ENCODE results near the gene PTPDC1.
"Not testable (repeated sequence)": the region's sequence is repeated elsewhere in the genome, so short reads cannot be mapped to it uniquely, and the experiment has no call there.

Gene PTPDC1

DNA sequence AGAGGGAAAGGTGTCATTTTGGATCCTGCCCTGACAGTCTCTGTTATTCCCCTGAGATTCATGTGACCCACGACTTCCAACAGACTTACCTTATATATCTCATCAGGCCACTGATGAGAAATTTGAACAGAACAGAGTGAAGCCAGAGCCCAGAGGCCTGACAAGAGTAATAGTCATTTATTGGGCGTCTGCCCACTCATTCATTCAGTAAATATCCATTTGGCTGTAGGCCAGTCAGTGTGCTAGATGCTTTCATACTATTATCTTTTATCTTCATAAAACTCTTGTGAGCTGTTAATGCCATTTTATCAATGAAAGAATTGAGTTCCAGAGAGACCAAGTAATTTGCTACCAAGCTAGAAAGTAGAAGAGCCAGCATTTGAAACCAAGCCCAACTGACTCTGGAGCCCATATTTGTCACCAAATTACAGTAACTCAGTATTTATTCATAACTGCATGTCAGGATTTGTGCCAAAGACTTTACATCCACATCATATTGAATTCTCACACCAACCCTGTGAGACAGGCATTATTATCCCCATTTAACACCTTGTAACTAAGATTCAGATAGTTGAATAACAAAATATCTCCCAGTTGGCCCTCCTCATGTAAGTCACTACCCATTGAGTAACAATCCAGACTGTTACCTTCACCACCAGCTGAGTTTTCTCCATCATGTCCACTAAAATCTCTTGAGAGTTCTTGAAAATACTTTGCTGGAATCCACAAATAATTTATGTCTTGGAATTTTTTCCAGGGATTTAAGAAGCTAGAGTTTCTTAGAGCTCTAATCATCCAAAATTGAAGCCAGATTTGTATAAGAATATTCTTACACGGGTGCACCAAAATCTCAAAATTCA is 2.5 kb downstream of the PTPDC1 start:
- DNase-seq (ENCODE audit: low read depth in 2 of 2): peak; percentile 60 to 62

DNA sequence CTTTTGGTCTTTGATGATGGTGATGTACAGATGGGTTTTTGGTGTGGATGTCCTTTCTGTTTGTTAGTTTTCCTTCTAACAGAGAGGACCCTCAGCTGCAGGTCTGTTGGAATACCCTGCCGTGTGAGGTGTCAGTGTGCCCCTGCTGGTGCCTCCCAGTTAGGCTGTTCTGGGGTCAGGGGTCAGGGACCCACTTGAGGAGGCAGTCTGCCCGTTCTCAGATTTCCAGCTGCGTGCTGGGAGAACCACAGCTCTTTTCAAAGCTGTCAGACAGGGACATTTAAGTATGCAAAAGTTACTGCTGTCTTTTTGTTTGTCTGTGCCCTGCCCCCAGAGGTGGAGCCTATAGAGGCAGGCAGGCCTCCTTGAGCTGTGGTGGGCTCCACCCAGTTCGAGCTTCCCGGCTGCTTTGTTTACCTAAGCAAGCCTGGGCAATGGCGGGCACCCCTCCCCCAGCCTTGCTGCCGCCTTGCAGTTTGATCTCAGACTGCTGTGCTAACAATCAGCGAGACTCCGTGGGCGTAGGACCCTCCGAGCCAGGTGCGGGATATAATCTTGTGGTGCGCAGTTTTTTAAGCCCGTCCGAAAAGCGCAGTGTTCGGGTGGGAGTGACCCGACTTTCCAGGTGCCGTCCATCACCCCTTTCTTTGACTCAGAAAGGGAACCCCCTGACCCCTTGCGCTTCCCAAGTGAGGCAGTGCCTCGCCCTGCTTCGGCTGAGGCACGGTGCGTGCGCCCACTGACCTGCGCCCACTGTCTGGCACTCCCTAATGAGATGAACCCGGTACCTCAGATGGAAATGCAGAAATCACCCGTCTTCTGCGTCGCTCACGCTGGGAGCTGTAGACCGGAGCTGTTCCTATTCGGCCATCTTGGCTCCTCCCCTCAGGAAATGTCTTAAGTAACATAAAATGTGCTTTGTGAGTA is 10.2 kb downstream of the PTPDC1 start:
- DNase-seq (ENCODE audit: low read depth in 2 of 2): not testable (repeated sequence)

DNA sequence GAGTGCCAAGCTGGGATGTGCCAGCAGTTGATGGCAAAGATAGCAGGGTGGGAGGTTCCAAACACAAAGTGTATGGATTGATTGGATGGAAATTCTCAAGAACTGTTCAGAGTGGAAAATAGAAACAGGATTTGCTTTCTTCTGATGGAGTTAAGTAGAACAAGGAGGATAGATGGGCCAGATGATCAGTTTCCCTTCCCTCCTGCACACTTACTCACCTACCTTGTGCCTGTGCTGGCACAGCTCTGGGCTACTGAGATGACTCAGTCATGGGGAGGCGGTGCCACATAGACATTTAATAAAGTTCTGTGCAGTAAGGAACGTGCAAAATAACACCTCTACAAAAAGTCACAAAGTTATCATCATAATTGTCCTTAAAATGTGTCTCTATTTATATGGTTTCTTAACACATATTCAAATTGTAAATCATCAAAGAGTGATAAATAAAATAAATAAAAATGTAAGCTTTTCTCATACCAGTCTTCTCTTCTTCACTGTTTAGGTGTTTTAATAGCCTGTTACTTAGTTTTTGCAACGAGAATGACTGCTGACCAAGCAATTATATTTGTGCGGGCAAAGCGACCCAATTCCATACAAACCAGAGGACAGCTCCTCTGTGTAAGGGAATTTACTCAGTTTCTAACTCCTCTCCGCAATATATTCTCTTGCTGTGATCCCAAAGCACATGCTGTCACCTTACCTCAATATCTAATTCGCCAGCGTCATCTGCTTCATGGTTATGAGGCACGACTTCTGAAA is 12.7 kb downstream of the PTPDC1 start:
- DNase-seq (ENCODE audit: low read depth in 2 of 2): no peak

DNA sequence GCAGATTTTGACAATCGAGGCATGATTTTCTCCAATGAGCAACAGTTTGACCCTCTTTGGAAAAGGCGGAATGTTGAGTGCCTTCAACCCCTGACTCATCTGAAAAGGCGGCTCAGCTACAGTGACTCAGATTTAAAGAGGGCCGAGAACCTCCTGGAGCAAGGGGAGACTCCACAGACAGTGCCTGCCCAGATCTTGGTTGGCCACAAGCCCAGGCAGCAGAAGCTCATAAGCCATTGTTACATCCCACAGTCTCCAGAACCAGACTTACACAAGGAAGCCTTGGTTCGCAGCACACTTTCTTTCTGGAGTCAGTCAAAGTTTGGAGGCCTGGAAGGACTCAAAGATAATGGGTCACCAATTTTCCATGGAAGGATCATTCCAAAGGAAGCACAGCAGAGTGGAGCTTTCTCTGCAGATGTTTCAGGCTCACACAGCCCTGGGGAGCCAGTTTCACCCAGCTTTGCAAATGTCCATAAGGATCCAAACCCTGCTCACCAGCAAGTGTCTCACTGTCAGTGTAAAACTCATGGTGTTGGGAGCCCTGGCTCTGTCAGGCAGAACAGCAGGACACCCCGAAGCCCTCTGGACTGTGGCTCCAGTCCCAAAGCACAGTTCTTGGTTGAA is 13.6 kb downstream of the PTPDC1 start:
- peak; percentile 70 to 71 for DNase-seq (ENCODE audit: low read depth in 2 of 2)

DNA sequence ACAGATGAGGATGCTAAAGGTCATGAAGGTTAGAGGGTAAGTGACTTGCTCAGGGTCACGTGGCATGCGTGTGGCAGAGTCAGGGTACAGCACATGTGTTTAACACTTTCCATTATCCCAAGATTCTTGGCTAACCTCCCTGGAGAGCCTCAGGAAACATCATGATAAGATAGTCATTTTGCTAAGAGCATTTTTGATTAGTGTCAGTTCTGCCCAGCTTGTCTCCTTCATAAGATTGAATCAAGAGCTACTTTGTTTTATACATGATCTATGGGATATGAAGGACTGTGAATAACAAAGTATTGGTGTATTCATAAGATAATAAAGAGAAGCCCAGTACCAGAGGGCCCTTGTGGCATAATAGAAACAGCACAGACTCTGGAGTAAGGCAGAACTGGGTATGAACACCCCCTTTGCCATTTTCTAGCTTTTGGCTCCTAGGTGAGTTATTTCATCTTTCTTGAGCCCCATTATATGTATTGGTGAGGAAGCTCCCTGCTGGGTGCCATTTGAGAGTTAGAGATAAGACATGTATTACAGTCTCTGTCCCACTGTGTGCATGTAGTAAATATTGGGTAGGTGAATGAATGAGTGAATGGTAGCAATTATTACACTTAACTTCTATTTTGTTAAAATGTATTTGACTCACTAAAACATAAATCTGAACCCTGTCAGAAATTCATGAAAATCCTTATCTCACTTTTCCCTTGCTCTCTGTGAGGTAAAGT is 16.1 kb downstream of the PTPDC1 start:
- DNase-seq (ENCODE audit: low read depth in 2 of 2): no peak

DNA sequence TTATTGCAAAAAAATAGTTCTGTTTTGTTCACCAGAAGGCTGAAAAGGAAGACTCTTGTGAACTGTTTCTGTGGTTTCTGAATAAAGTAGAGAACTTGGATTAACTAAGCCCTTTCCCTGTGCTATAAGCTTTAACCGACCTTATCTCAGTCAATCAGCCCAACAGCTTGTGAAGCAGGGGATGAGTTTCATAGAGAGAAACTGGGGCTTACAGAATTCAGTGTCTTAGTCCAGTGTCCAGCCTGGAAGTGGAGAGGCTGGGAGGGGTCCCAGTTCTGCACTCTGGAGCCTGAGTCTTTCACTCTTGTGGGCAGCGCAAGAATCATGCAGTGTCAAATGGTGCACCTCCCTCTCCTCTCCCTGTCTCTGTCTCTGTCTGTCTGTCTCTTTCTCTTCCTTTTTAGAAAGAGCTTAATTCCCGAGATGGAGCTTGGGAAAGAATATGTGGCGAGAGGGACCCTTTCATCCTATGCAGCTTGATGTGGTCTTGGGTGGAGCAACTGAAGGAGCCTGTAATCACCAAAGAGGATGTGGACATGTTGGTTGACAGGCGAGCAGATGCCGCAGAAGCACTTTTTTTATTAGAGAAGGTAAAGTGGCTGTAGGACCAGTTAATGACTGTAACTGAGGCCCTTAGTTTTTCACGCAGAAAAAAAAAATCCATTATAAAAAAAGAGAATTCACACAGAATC is 17.0 kb downstream of the PTPDC1 start:
- DNase-seq (ENCODE audit: low read depth in 2 of 2): no peak

DNA sequence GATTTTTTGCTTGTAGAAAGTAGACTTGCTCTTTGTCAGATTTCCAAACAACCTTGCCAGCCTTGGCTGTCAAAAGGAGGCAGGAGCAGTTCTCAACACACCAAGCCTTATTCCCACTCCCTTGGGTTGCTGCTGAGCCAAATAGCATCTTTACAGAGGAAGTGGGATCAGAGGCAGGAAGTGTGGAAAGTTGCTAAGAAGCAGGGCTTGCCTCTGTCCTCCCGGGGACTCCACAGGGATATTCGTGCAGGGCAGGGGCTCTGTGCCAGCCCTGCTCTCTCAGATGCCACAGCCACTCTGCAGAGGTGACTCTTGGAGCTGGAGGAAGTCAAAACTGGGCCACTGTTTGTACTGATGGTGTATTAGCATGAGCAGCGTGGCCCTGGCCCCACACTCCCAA is 24.3 kb downstream of the PTPDC1 start:
- no peak for DNase-seq (ENCODE audit: low read depth in 2 of 2)

DNA sequence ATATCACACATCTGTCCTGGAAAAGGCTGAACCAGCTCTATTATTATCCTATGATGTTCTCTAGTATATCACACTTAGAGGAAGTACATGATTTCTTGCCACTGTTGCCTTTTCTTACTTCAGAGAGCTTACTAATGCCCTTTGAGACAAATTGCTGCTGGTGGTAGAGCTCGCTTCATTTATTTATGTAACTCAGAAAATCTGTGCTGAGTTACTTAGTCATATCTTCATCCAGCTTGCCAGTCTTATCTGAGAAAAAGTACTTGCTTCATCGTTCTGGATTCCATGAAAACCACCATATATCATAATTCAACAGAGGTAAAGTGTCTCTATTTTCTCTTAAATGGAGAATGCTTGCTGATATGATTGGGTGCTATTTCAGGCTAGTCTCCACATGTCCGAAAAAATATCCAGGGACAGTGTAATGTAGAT is 26.6 kb downstream of the PTPDC1 start:
- DNase-seq (ENCODE audit: low read depth in 2 of 2): peak in 1 of 2 experiments; percentile 8

DNA sequence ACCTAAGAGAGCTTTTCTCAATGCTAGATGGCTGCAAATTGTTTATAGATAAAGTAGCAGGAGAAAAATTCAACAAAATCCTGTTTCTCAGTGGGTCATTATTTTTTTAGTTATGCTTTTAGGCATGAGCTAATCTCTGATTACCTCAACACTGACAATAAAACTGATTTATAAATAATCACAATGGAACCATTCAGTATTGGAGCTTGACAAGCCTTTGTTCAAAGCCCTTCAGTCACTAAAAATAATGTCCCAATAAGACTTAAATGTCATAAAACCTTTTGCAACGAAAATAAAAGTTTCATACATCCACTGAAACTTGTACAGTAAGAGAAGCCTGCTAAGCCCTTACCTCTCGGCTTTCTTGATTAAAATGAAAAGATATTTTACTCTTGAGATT is 27.2 kb downstream of the PTPDC1 start:
- DNase-seq (ENCODE audit: low read depth in 2 of 2): no peak

DNA sequence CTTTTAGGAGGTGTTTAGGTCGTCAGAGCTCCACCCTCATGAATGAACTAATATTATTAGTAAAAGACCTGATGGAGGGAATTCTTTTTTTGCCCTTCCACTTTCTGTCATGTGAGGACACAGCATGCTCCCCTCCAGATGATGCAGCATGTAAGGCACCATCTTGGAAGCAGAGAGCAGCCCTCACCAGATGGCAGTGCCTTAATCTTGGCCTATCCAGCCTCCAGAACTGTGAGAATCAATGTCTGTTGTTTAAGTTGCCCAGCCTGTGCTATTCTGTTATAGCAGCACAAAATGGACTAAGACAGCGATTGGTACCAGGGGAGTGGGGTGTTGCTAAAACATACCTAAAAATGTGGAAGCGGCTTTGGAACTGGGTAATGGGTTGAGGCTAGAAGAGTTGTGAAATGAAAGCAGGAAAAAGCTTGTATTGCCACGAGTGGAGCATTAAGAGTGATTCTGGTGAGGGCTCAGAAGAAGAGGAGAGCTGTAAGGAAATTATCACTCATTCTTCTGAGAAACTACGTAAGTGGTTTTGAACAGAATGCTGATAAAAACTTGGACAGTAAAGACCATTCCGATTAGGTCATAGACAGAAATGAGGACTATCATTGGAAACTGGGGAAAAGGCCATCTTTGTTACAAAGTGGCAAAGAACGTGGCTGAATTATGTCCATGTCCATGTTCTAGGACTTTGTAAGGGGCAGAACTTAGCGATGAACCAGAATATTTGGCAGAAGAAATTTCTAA is 28.6 kb downstream of the PTPDC1 start:
- no peak for DNase-seq (ENCODE audit: low read depth in 2 of 2)

DNA sequence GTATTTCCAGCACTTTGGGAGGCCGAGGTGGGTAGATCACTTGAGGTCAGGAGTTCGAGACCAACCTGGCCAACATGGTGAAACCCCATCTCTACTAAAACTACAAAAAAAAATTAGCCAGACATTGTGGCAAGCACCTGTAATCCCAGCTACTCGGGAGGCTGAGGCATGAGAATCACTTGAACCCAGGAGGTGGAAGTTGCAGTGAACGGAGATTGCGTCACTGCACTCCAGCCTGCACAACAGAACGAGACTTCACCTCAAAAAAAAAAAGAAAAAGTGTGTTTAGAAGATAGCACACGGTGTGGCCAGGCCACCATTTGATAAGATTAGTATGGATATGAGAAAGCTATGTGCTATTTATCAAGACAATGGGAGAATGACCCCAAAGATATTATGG is 35.8 kb downstream of the PTPDC1 start:
- DNase-seq (ENCODE audit: low read depth in 2 of 2): not testable (repeated sequence)

DNA sequence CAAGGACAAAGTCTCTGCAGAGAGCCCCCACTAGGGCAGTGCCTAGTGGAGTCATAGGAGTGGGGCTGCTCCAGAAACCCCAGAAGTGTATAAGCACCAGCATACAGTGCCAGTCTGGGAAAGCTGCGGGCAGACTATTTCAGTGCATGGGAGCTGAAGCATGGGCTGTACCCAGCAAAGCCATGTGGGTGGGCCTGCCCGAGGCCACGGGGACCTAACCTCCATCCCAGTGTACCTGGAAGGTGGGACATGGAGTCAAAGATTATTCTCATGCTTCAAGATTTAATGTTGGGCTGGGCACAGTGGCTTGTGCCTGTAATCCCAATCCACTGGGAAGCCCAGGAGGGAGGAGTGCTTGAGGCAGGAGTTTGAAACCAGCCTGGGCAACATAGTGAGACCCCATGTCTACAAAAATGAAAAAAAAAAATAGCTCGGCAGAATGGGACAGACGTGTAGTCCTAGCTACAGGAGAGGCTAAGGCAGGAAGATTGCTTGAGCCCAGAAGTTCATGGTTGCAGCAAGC is 36.7 kb downstream of the PTPDC1 start:
- no peak for DNase-seq (ENCODE audit: low read depth in 2 of 2)

DNA sequence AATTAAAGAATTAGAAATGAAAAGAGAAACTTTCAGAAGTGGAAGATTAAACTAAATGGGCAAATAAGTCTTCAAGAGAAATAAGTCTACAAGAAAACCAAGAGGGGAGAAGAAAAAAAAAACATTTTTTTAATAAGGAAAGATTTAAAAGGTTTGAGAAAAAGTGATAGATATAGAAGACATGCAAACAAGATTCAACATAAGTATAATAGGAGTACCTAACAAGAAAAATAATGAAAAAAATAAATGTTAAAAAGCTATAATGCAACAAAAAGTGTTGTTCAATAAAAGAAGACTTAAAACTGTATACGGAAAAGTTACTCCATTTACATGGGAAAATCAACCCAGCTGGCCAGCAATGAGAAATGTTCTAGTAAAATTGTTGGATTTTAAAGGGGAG is 42.6 kb downstream of the PTPDC1 start:
- no peak for DNase-seq (ENCODE audit: low read depth in 2 of 2)

DNA sequence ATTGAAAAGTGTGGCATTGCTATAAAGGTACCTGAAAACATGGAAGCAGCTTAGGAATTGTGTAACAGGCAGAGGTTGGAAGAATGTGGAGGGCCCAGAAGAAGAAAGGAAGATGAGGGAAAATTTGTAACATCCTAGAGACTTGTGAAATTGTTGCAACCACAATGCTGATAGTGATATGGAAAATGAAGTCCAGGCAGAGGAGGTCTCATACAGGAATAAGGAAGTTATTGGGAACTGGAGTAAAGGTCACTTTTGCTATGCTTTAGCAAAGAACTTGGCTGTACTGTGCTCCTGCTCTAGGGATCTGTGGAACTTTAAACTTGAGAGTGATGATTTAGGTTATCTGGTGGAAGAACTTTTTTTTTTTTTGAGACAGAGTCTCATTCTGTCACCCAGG is 43.5 kb downstream of the PTPDC1 start:
- no peak for DNase-seq (ENCODE audit: low read depth in 2 of 2)

DNA sequence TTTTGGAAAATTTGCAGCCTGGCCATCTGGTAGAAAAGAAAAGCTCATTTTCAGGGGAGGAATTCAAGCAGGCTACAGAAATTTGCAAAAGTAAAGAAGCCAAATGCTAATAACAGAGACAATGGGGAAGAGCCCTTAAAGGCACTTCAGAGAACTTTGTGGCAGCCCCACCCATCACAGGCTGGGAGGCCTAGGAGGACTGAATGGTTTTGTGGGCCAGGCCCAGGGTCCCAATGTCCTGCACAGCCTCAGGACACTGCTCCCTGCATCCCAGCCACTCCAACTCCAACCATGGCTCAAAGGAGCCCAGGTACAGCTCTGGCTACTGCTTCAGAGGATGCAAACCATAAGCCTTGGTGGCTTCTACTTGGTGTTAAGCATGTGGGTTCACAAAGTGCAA is 44.3 kb downstream of the PTPDC1 start:
- no peak for DNase-seq (ENCODE audit: low read depth in 2 of 2)

DNA sequence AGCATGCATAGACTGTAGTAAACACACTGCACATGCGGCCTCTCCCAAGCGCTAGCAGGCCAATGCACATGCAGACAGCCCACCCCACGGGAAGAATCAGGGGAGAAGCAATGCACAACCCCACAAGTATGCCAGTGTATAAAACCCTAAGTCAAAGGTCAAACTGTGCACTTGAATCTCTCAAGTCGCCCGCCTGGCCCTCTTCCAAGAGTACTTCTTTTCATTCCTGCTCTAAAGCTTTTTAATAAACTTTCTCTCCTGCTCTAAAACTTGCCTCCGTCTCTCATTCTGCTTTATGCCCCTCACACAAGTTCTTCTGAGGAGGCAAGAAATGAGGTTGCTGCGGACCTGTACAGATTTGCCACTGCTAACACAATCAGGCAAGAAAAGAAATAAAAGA is 50.4 kb downstream of the PTPDC1 start:
- DNase-seq (ENCODE audit: low read depth in 2 of 2): no peak

DNA sequence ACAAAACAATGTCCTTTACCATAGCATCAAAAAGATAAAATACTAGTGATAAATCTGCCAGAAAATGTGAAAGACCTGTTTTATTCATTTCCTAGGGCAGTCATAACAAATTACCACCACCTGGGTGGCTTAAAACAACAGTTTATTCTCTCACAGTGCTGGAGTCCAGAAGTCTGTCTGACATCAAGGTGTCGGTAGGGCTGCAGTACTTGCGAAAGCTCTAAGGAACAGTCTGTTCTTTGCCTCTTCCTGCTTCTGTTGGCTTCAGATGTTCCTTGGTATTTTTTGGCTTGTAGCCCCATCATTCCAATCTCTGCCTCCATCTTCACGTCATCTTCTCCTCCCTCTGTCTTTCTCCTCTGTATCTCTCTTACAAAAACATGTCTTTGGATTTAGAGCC is 51.0 kb downstream of the PTPDC1 start:
- DNase-seq (ENCODE audit: low read depth in 2 of 2): peak; percentile 43 to 65

DNA sequence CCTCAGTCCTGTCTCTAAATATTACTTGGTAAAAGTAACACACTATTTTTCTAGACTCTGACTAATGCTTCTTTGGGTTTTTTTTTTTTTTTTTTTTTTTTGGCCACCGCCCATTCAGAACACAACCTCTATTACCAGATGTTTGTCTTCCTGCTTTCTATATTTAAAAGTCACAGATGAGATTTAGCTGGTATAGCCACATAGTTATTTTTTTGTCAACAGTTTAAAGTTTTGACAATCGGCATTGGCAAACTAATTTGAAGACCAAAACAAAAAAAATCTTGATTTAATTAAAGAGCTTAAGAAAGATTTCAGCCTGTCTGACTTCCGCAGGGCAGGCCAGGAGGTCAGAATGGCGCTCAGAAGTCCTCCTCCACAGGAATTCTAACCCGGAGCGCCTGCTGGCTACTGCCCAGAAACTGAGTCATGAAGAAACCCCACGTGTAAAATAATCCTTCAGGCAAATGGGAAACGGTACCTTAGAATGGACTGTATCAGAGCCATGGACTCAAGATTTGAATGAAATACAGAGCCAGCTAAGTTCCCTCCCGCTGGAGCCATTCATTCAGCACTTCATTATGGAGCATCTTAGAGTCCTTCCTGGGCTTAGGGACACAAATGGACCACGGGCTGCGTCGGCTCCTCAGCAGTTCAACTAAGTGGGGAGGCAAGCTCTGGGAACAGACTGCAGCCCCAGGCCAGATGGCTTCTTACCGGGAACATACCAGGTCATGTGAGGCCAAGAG is 55.6 kb downstream of the PTPDC1 start:
- DNase-seq (ENCODE audit: low read depth in 2 of 2): peak; percentile 98

DNA sequence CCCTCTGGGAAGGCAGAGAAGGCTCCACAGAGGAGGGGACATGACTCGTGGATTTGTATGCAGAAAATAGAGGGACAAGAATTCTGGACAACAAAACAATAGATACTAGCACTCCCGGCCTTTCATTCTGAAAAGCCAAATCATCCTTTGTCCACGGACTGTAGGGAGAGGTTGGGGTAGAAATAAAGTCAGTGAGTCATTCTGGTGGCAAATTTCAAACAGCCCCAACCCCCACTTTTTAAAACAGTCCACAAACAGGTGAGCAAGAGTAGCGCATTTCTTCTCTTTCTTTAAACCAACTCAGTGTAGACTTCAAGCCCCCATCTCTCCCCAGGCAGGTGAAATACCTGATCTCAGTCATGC is 56.1 kb downstream of the PTPDC1 start:
- DNase-seq (ENCODE audit: low read depth in 2 of 2): no peak
